Measurements from ENCODE around the gene ANKDD1A. TPM values are rescaled to one million over a fixed set of nuclear protein-coding genes. Genes with fewer than 3 reads are reported as not detected.

Gene ANKDD1A
- polyA plus RNA-seq, 1 donor from 2014 or later: 7.0 TPM

GRCh38 chr15:64883997-64884511, 27.6 kb upstream of the ANKDD1A start:
- no peaks in the 10 kb centered on the region for H3K27me3 ChIP-seq (ENCODE audit: insufficient read depth, low read depth, low read length)
- no peak overlapping the region for H2AFZ ChIP-seq (ENCODE audit: low read depth, low read length)
- no peak overlapping the region for H3K4me2 ChIP-seq (ENCODE audit: low read length)
- no peaks in the 10 kb centered on the region for H3F3A ChIP-seq (ENCODE audit: insufficient read depth, low read length, poor library complexity, severe bottlenecking)
- H3K4me3 ChIP-seq (ENCODE audit: low read length): no peak overlapping the region
- H3K9ac ChIP-seq (ENCODE audit: low read length): no peak overlapping the region
- no peak for TF ChIP-seq RAD21 (conservative IDR thresholded peaks at IDR 0.05)
- no peaks in the 10 kb centered on the region for H4K20me1 ChIP-seq (ENCODE audit: insufficient read depth)
- H3K79me2 ChIP-seq (replicated peaks; ENCODE audit: insufficient read depth, low read length): no peaks in the 10 kb centered on the region
- no peaks in the 10 kb centered on the region for H3K9me2 ChIP-seq (ENCODE audit: insufficient read depth, low read length)
- no peaks in the 10 kb centered on the region for H3K9me3 ChIP-seq (ENCODE audit: low read length)
- no peaks in the 10 kb centered on the region for H3K36me3 ChIP-seq (ENCODE audit: insufficient read depth, low read length)
- H3K27ac ChIP-seq (ENCODE audit: low read length): no peak overlapping the region

DNA sequence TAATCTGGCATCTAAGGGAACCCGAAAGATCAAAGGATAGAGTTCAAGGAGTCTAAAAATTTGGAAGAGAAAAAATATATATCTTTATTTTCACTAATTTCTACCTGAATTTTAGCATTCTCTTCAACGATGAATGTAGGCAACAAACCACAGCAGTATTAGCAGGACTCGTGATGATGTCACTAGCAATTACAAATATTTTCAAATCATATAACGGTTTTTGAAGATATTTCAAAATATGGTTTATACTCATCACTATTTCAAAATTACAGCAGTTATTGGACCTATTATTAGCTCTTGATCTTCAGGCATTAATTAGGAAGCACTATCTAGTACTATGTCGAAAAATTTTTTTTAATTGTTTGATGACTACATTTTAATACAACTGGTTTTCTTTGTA, 27.0 kb upstream of the ANKDD1A start:
- TF ChIP-seq REST (IDR thresholded peaks at IDR 0.05; ENCODE audit: borderline replicate concordance) (no peak), RAD21 (conservative IDR thresholded peaks at IDR 0.05) (no peak), EP300 (conservative IDR thresholded peaks at IDR 0.05; ENCODE audit: poor library complexity, severe bottlenecking) (no peak), CTCF (IDR thresholded peaks at IDR 0.05; ENCODE audit: poor library complexity, severe bottlenecking) (no peak), SMC3 (conservative IDR thresholded peaks at IDR 0.05; ENCODE audit: poor library complexity) (no peak), POLR2AphosphoS5 (IDR thresholded peaks at IDR 0.05) (no peak), MXI1 (conservative IDR thresholded peaks at IDR 0.05; ENCODE audit: poor library complexity, severe bottlenecking) (no peak), TAF1 (IDR thresholded peaks at IDR 0.05; ENCODE audit: low read depth) (no peak), EZH2 (IDR thresholded peaks at IDR 0.05; ENCODE audit: borderline replicate concordance, insufficient read depth, low read length, poor library complexity, severe bottlenecking) (no peak)
- H3K27ac ChIP-seq (ENCODE audit: low read length): no peak overlapping the region
- H3K36me3 ChIP-seq (ENCODE audit: insufficient read depth, low read length): no peaks in the 10 kb centered on the region
- H3K4me2 ChIP-seq (ENCODE audit: low read length): no peak overlapping the region
- no peaks in the 10 kb centered on the region for H3K27me3 ChIP-seq (ENCODE audit: insufficient read depth, low read depth, low read length)
- H3K79me2 ChIP-seq (replicated peaks; ENCODE audit: insufficient read depth, low read length): no peaks in the 10 kb centered on the region
- H3K9me2 ChIP-seq (ENCODE audit: insufficient read depth, low read length): no peaks in the 10 kb centered on the region
- H3K4me3 ChIP-seq (ENCODE audit: low read length): no peak overlapping the region
- no peaks in the 10 kb centered on the region for H3K9me3 ChIP-seq (ENCODE audit: low read length)
- no peaks in the 10 kb centered on the region for H4K20me1 ChIP-seq (ENCODE audit: insufficient read depth)
- H2AFZ ChIP-seq (ENCODE audit: low read depth, low read length): no peak overlapping the region
- H3K9ac ChIP-seq (ENCODE audit: low read length): no peak overlapping the region
- no peaks in the 10 kb centered on the region for H3F3A ChIP-seq (ENCODE audit: insufficient read depth, low read length, poor library complexity, severe bottlenecking)

DNA sequence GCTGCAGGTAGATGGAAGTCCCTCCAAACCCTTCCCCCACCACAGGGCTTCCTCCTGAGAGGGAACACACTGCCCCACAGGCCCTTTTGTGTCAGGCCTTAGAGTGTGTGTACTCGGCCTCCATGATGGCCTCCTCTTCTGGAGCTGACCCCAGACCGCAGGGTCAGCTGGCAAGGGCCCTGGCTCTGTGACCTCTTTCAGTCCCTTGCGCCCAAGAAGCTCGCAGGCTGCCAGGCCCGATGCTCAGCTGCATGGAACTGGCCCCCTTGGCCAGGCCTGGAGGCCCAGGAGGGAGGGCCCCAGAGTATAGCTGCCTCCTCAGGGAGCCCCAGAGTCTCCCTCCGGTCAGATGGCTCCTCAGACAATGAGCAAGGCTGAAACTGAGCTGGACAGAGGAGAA, 23.4 kb upstream of the ANKDD1A start:
- Histone ChIP-seq H4K20me1 (ENCODE audit: insufficient read depth) (no peaks in the 10 kb centered on the region), H3K27ac (ENCODE audit: low read length) (no peak overlapping the region), H3K27me3 (ENCODE audit: insufficient read depth, low read depth, low read length) (no peaks in the 10 kb centered on the region), H3K79me2 (replicated peaks; ENCODE audit: insufficient read depth, low read length) (no peaks in the 10 kb centered on the region), H2AFZ (ENCODE audit: low read depth, low read length) (no peak overlapping the region), H3F3A (ENCODE audit: insufficient read depth, low read length, poor library complexity, severe bottlenecking) (no peaks in the 10 kb centered on the region), H3K9me3 (ENCODE audit: low read length) (no peaks in the 10 kb centered on the region), H3K4me2 (ENCODE audit: low read length) (no peak overlapping the region), H3K4me3 (ENCODE audit: low read length) (no peak overlapping the region), H3K9me2 (ENCODE audit: insufficient read depth, low read length) (no peaks in the 10 kb centered on the region), H3K9ac (ENCODE audit: low read length) (no peak overlapping the region), H3K36me3 (ENCODE audit: insufficient read depth, low read length) (no peaks in the 10 kb centered on the region)
- TF ChIP-seq CTCF (IDR thresholded peaks at IDR 0.05; ENCODE audit: poor library complexity, severe bottlenecking): no peak
- TF ChIP-seq MXI1 (conservative IDR thresholded peaks at IDR 0.05; ENCODE audit: poor library complexity, severe bottlenecking): no peak
- TF ChIP-seq TAF1 (IDR thresholded peaks at IDR 0.05; ENCODE audit: low read depth): no peak
- no peak for TF ChIP-seq POLR2AphosphoS5 (IDR thresholded peaks at IDR 0.05)

Data from neural cell (in vitro differentiated cells).